Spleen (tissue), 3 donors: Measurements from ENCODE around the gene ANKZF1.

Experiments
- POLR2A ChIP-seq, 3 donors: fragments of 450-650 bp; IDR thresholded peaks; one replicate each; pipeline ENCODE4 v1.5.1; 2017; ENCODE audit warnings: antibody characterized with exemption in 3 of 3, mild to moderate bottlenecking in 1 of 3
- POLR2AphosphoS5 ChIP-seq, 3 donors: sonication (generic); formaldehyde crosslinking; IDR thresholded peaks; one replicate each; pipeline ENCODE4 v1.5.1; 2017; ENCODE audit warnings: antibody characterized with exemption in 3 of 3

DNA sequence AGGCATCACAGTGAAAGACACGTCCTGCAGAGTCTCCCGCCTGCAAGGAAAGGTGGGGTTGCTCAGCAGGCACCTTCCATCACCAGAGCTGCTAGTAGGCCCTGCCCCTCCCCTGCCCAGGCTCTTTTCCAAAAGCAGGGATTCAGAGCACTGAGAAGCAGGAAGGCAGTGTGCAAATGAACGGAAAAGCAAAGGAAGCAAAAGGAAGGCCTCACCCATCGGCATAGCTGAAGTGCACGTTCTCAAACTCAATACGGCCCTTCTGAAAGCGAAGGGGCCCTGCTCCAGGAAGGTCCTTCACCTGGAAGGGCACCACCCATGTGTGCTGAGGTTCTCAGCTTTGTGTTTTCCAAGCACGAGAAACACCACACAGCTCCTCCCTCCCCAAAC lies 16.6 kb upstream of the ANKZF1 start:
- no peak for TF ChIP-seq POLR2AphosphoS5 (IDR thresholded peaks at IDR 0.05)
- TF ChIP-seq POLR2A (IDR thresholded peaks at IDR 0.05): no peak
